ENCODE data around the gene CAPN3.

The CAPN3 gene

DNA sequence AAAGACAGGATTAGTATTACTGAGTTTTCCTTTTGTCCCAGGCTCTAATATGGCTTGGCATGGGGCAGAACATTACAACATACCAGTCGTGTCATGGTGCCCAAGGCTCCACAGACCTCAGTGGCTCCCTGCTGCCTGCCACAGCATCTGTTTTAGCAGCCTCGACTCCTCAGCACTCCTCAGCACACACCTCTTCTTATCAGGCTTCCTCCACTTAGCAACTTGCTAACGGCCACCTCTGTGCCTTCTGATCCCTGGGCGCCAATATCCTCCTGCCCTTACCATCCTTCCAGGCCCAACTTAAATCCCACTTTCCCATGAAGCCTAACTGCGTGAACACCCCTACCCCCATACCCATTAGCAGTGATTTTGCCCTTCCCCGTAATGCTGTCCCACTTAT, 6.2 kb upstream of the CAPN3 start:
- ChIA-PET CTCF (no interaction called here), POLR2A (no interaction called here)
- no peaks in the 10 kb centered on the region for H3K9me3 ChIP-seq (ENCODE audit: control extremely low read depth in 1 of 5, control insufficient read depth in 4 of 5, insufficient read depth in 2 of 5, low read depth in 1 of 5, low read length in 4 of 5)
- peaks cover 10 to 39% (median 16%) of the 10 kb centered on the region in 4 experiments for H3K36me3 ChIP-seq (ENCODE audit: control insufficient read depth in 4 of 4, insufficient read depth in 4 of 4, low read length in 3 of 4)
- H3K27ac ChIP-seq (ENCODE audit: insufficient read depth in 1 of 2, low read depth in 1 of 2, low read length in 2 of 2, poor library complexity in 1 of 2, severe bottlenecking in 2 of 2) = no peak overlapping the region
- H3K27me3 ChIP-seq (replicated peaks in 2 of 5; ENCODE audit: control insufficient read depth in 4 of 5, insufficient read depth in 5 of 5, low read length in 4 of 5) = no peaks in the 10 kb centered on the region
- 98% methylated on average over 5 of the region's 6 CpGs for WGBS (ENCODE audit: insufficient coverage)
- no peaks in the 10 kb centered on the region for H3K4me1 ChIP-seq (ENCODE audit: control extremely low read depth in 1 of 4, control insufficient read depth in 4 of 4, insufficient read depth in 4 of 4, low read length in 3 of 4)
- H3K4me3 ChIP-seq (ENCODE audit: control insufficient read depth in 1 of 7, extremely low read depth in 1 of 7, insufficient read depth in 4 of 7, low read depth in 2 of 7, low read length in 6 of 7) = no peak overlapping the region
- no peak for DNase-seq

DNA sequence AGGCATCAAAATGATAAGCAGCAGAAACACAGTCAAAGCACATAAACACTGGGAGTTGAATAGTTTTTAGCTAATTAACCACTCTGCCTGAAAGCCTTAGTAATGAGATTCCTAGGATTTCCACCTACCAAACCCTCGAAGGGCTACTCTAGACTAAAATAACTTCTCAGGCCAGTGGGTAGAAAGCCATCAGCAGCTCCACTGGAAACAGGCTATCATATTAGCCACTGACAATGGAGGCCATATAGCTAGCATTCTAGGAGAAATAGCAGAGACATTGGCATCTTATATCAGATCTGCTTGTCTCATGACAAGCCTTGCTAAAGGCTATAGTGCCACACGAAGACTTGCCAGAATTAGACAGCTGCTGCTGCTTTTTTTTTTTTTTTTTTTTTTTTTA, 4.5 kb upstream of the CAPN3 start:
- ChIA-PET POLR2A (interaction anchor here (1.4 kb wide), 1 partner anchor 10 kb away, joined by 4 read pairs; no protein-coding TSS in a partner anchor), CTCF (no interaction called here)
- no peaks in the 10 kb centered on the region for H3K27me3 ChIP-seq (replicated peaks in 2 of 5; ENCODE audit: control insufficient read depth in 4 of 5, insufficient read depth in 5 of 5, low read length in 4 of 5)
- H3K9me3 ChIP-seq (ENCODE audit: control extremely low read depth in 1 of 5, control insufficient read depth in 4 of 5, insufficient read depth in 2 of 5, low read depth in 1 of 5, low read length in 4 of 5) = no peaks in the 10 kb centered on the region
- peaks cover 0 to 8% (median 1%) of the 10 kb centered on the region in 4 experiments for H3K4me1 ChIP-seq (ENCODE audit: control extremely low read depth in 1 of 4, control insufficient read depth in 4 of 4, insufficient read depth in 4 of 4, low read length in 3 of 4)
- H3K4me3 ChIP-seq (ENCODE audit: control insufficient read depth in 1 of 7, extremely low read depth in 1 of 7, insufficient read depth in 4 of 7, low read depth in 2 of 7, low read length in 6 of 7) = no peak overlapping the region
- WGBS (ENCODE audit: insufficient coverage) = 100% methylated on average over 1 of the region's 2 CpGs
- DNase-seq = no peak
- H3K36me3 ChIP-seq (ENCODE audit: control insufficient read depth in 4 of 4, insufficient read depth in 4 of 4, low read length in 3 of 4) = peaks cover 7 to 30% (median 16%) of the 10 kb centered on the region in 4 experiments
- H3K27ac ChIP-seq (ENCODE audit: insufficient read depth in 1 of 2, low read depth in 1 of 2, low read length in 2 of 2, poor library complexity in 1 of 2, severe bottlenecking in 2 of 2) = no peak overlapping the region

DNA sequence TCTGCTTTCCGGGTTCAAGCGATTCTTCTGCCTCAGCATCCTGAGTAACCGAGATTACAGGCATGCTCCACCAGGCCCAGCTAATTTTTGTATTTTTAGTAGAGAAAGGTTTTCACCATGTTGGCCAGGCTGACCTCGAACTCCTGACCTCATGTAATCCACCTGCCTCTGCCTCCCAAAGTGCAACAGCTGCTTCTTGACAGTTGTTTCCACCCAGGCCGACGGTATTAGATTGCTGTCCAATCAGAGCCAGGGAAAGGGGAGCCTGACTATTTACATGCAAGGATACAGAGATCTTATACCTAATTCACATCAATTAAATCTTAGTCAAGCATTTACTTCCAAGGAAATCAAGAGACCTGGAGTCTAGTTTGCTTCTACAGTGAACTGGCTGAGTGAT, 4.0 kb upstream of the CAPN3 start:
- ChIA-PET CTCF (no interaction called here), POLR2A (interaction anchor here (1.4 kb wide), 1 partner anchor 10 kb away, joined by 4 read pairs; no protein-coding TSS in a partner anchor)
- no peak overlapping the region for H3K4me3 ChIP-seq (ENCODE audit: control insufficient read depth in 1 of 7, extremely low read depth in 1 of 7, insufficient read depth in 4 of 7, low read depth in 2 of 7, low read length in 6 of 7)
- 94% methylated on average over 4 of the region's 6 CpGs for WGBS (ENCODE audit: insufficient coverage)
- peaks cover 7 to 30% (median 16%) of the 10 kb centered on the region in 4 experiments for H3K36me3 ChIP-seq (ENCODE audit: control insufficient read depth in 4 of 4, insufficient read depth in 4 of 4, low read length in 3 of 4)
- H3K9me3 ChIP-seq (ENCODE audit: control extremely low read depth in 1 of 5, control insufficient read depth in 4 of 5, insufficient read depth in 2 of 5, low read depth in 1 of 5, low read length in 4 of 5) = no peaks in the 10 kb centered on the region
- peaks cover 0 to 12% (median 3%) of the 10 kb centered on the region in 4 experiments for H3K4me1 ChIP-seq (ENCODE audit: control extremely low read depth in 1 of 4, control insufficient read depth in 4 of 4, insufficient read depth in 4 of 4, low read length in 3 of 4)
- H3K27ac ChIP-seq (ENCODE audit: insufficient read depth in 1 of 2, low read depth in 1 of 2, low read length in 2 of 2, poor library complexity in 1 of 2, severe bottlenecking in 2 of 2) = no peak overlapping the region
- no peaks in the 10 kb centered on the region for H3K27me3 ChIP-seq (replicated peaks in 2 of 5; ENCODE audit: control insufficient read depth in 4 of 5, insufficient read depth in 5 of 5, low read length in 4 of 5)
- no peak for DNase-seq

DNA sequence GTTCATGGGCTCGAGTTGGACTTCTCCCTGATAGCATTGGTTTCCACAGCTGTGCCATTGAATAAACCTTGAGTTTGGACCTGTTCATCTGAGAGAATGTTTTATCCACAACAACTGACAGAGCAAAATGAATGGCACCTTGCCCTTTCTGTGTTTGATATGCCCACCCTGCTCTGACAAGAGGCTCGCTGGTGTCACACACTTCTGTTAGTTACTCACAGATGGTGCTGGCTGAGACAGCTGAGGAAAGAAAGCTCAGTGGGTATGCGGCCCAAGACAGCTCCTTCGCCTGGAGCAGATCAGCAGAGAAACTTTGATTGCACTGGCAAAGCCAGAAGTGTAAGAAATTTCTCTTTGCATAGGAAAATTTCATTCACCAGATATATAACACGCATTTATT, 2.5 kb upstream of the CAPN3 start:
- CTCF ChIA-PET = no interaction called here
- no peak overlapping the region for H3K4me3 ChIP-seq (ENCODE audit: control insufficient read depth in 1 of 7, extremely low read depth in 1 of 7, insufficient read depth in 4 of 7, low read depth in 2 of 7, low read length in 6 of 7)

DNA sequence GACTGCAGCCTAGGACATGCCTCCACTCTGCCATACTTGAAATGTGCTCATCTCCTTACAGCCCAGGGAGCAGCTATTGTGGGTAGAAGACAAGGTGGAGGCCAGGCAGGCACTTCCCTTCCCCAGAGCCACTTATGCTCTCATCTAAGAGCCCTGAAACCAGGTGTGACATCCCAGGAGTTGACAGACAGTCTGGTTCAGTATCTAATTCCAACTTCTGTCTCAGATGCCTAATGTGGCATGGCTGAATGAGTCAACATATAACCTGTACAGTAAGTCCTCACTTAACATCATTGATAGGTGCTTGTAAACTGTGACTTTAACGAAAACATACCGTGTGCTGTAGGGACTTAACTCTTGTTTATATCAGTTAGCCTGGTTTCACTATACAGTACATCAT, 1.2 kb upstream of the CAPN3 start:
- POLR2A ChIA-PET = no interaction called here
- Histone ChIP-seq H3K27me3 (replicated peaks in 2 of 5; ENCODE audit: control insufficient read depth in 4 of 5, insufficient read depth in 5 of 5, low read length in 4 of 5) (no peaks in the 10 kb centered on the region), H3K9me3 (ENCODE audit: control extremely low read depth in 1 of 5, control insufficient read depth in 4 of 5, insufficient read depth in 2 of 5, low read depth in 1 of 5, low read length in 4 of 5) (no peaks in the 10 kb centered on the region), H3K4me1 (ENCODE audit: control extremely low read depth in 1 of 4, control insufficient read depth in 4 of 4, insufficient read depth in 4 of 4, low read length in 3 of 4) (peaks cover 0 to 12% (median 3%) of the 10 kb centered on the region in 4 experiments), H3K4me3 (ENCODE audit: control insufficient read depth in 1 of 7, extremely low read depth in 1 of 7, insufficient read depth in 4 of 7, low read depth in 2 of 7, low read length in 6 of 7) (no peak overlapping the region), H3K36me3 (ENCODE audit: control insufficient read depth in 4 of 4, insufficient read depth in 4 of 4, low read length in 3 of 4) (peaks cover under 1 to 21% (median 9%) of the 10 kb centered on the region in 4 experiments), H3K27ac (ENCODE audit: insufficient read depth in 1 of 2, low read depth in 1 of 2, low read length in 2 of 2, poor library complexity in 1 of 2, severe bottlenecking in 2 of 2) (no peak overlapping the region)
- DNase-seq = no peak
- CTCF ChIA-PET = no interaction called here
- 89% methylated on average over 2 of the region's 2 CpGs for WGBS (ENCODE audit: insufficient coverage)

More for the DNA sequence above, 2.5 kb upstream of the CAPN3 start:
- no peak overlapping the region for H3K27ac ChIP-seq (ENCODE audit: insufficient read depth in 1 of 2, low read depth in 1 of 2, low read length in 2 of 2, poor library complexity in 1 of 2, severe bottlenecking in 2 of 2)
- H3K27me3 ChIP-seq (replicated peaks in 2 of 5; ENCODE audit: control insufficient read depth in 4 of 5, insufficient read depth in 5 of 5, low read length in 4 of 5) = no peaks in the 10 kb centered on the region
- H3K36me3 ChIP-seq (ENCODE audit: control insufficient read depth in 4 of 4, insufficient read depth in 4 of 4, low read length in 3 of 4) = peaks cover 3 to 22% (median 14%) of the 10 kb centered on the region in 4 experiments
- POLR2A ChIA-PET = no interaction called here
- no peak for DNase-seq
- peaks cover 0 to 12% (median 3%) of the 10 kb centered on the region in 4 experiments for H3K4me1 ChIP-seq (ENCODE audit: control extremely low read depth in 1 of 4, control insufficient read depth in 4 of 4, insufficient read depth in 4 of 4, low read length in 3 of 4)
- H3K9me3 ChIP-seq (ENCODE audit: control extremely low read depth in 1 of 5, control insufficient read depth in 4 of 5, insufficient read depth in 2 of 5, low read depth in 1 of 5, low read length in 4 of 5) = no peaks in the 10 kb centered on the region
- 100% methylated on average over 2 of the region's 5 CpGs for WGBS (ENCODE audit: insufficient coverage)

DNA sequence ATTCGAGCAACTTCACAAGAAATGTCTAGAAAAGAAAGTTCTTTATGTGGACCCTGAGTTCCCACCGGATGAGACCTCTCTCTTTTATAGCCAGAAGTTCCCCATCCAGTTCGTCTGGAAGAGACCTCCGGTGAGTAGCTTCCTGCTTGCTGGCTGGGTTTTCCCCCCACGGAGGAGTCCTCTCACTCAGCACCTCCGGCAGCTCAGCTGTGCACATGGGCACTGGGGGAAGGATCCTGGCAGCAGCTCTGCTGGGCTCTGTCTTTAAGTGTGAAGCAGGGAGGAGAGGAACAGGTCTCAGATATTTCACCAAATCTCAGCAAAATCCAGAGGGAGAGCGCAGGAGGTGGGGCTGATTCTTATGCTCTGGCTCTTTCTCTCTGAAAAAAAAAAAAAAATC, 684 bp downstream of the CAPN3 start:
- H3K36me3 ChIP-seq (ENCODE audit: control insufficient read depth in 4 of 4, insufficient read depth in 4 of 4, low read length in 3 of 4) = peaks cover 0 to 14% (median 5%) of the 10 kb centered on the region in 4 experiments
- H3K9me3 ChIP-seq (ENCODE audit: control extremely low read depth in 1 of 5, control insufficient read depth in 4 of 5, insufficient read depth in 2 of 5, low read depth in 1 of 5, low read length in 4 of 5) = no peaks in the 10 kb centered on the region
- WGBS (ENCODE audit: insufficient coverage) = 68% methylated on average over 3 of the region's 7 CpGs
- ChIA-PET CTCF (no interaction called here), POLR2A (no interaction called here)
- no peak for DNase-seq
- no peaks in the 10 kb centered on the region for H3K27me3 ChIP-seq (replicated peaks in 2 of 5; ENCODE audit: control insufficient read depth in 4 of 5, insufficient read depth in 5 of 5, low read length in 4 of 5)
- H3K27ac ChIP-seq (ENCODE audit: insufficient read depth in 1 of 2, low read depth in 1 of 2, low read length in 2 of 2, poor library complexity in 1 of 2, severe bottlenecking in 2 of 2) = no peak overlapping the region
- no peak overlapping the region for H3K4me3 ChIP-seq (ENCODE audit: control insufficient read depth in 1 of 7, extremely low read depth in 1 of 7, insufficient read depth in 4 of 7, low read depth in 2 of 7, low read length in 6 of 7)
- H3K4me1 ChIP-seq (ENCODE audit: control extremely low read depth in 1 of 4, control insufficient read depth in 4 of 4, insufficient read depth in 4 of 4, low read length in 3 of 4) = peaks cover 0 to 12% (median 3%) of the 10 kb centered on the region in 4 experiments

DNA sequence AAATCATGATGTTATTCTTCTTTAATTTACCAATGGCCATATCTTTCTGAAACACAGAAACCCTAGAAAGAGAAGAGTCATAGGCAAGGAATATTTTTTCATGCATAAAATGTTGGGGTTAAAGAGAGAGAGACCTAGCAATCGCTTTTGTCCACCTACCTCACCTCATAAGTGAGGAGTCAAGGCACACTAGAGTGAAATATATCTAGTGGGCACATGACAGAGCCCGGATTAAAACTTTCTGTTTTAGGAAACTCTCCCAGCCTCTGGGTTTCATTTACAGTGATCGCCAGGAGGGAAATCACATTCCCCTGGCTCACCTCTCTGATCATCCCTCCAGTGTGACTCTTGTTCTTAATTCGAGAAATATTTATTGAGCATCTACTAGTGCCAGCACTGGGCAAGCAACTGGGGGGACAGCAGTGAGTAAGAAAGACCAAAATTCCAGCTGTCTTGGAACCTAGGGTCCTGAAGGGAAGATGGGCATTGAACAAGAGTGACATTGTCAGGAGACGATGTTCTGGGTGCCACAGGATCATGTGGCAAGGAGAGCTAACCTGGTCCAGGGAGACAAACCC, 1.3 kb downstream of the CAPN3 start:
- Histone ChIP-seq H3K4me1 (ENCODE audit: control extremely low read depth in 1 of 4, control insufficient read depth in 4 of 4, insufficient read depth in 4 of 4, low read length in 3 of 4) (peaks cover 0 to 12% (median 3%) of the 10 kb centered on the region in 4 experiments), H3K9me3 (ENCODE audit: control extremely low read depth in 1 of 5, control insufficient read depth in 4 of 5, insufficient read depth in 2 of 5, low read depth in 1 of 5, low read length in 4 of 5) (no peaks in the 10 kb centered on the region), H3K4me3 (ENCODE audit: control insufficient read depth in 1 of 7, extremely low read depth in 1 of 7, insufficient read depth in 4 of 7, low read depth in 2 of 7, low read length in 6 of 7) (no peak overlapping the region), H3K27ac (ENCODE audit: insufficient read depth in 1 of 2, low read depth in 1 of 2, low read length in 2 of 2, poor library complexity in 1 of 2, severe bottlenecking in 2 of 2) (no peak overlapping the region), H3K36me3 (ENCODE audit: control insufficient read depth in 4 of 4, insufficient read depth in 4 of 4, low read length in 3 of 4) (peaks cover 0 to 7% (median 3%) of the 10 kb centered on the region in 4 experiments), H3K27me3 (replicated peaks in 2 of 5; ENCODE audit: control insufficient read depth in 4 of 5, insufficient read depth in 5 of 5, low read length in 4 of 5) (no peaks in the 10 kb centered on the region)
- no peak for DNase-seq
- 91% methylated on average over 4 of the region's 5 CpGs for whole genome bisulfite sequencing (ENCODE audit: insufficient coverage)
- ChIA-PET CTCF (no interaction called here), POLR2A (no interaction called here)

Measured in common myeloid progenitor, CD34-positive (primary cell).